NCI-H2171 (cell line): ENCODE data around the gene CATSPERB.
"Not testable (repeated sequence)": the region's sequence is repeated elsewhere in the genome, so short reads cannot be mapped to it uniquely, and the experiment has no call there.

ENCODE experiments used
- DNase-seq: peaks from one replicate; lab custom pipeline; 2025; lab: John Stamatoyannopoulos, UW

The CATSPERB gene

DNA sequence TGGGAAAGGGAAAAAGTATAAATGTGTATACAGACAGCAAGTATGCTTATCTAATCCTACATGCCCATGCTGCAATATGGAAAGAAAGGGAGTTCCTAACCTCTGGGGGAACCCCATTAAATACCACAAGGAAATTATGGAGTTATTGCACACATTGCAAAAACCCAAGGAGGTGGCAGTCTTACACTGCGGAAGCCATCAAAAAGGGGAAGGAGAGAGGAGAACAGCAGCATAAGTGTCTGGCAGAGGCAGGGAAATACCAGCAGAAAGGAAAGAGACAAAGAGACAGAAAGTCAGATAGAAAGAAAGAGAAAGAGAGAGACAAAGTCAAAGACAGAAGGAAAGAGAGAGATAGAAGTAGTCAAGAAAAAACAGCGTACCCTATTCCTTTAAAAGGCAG is 64.8 kb downstream of the CATSPERB start:
- DNase-seq, result not testable (repeated sequence)

DNA sequence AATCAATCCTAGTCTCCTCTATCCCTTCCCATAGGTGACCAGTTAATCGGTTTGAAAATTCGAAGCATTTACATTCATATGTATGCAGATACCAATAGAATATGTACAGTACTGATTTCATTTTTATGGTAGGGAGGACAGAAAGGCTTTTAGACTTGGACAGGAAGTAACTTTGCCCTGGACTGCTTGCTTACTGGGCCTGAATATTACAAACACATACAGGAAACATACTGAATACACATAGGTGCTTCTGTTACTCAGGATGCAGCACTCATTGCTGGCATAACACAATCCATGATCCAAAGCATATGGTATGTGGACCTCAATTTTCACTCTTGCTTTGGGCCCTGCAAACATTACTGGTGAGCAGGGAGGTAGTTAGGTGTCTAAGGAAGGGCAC is 71.1 kb downstream of the CATSPERB start:
- DNase-seq, result no peak

DNA sequence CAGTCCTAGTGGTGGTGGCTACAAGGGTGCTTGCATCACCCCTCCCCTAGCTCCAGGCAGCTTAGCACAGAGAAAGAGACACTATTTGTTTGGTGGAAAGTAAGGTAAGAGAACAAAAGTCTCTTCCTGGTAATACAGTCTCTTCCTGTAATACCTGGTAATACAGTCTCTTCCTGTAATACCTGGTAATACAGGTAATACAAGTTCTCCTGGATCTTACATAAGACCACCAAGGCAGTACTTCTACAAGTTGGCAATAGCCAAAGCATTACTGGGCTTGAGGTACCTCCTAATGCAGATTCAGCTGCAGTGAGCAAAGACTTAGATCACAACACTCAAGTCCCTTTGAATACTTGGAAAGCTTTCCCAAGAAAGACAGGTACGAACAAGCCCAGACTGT is 77.0 kb downstream of the CATSPERB start:
- DNase-seq, result no peak

DNA sequence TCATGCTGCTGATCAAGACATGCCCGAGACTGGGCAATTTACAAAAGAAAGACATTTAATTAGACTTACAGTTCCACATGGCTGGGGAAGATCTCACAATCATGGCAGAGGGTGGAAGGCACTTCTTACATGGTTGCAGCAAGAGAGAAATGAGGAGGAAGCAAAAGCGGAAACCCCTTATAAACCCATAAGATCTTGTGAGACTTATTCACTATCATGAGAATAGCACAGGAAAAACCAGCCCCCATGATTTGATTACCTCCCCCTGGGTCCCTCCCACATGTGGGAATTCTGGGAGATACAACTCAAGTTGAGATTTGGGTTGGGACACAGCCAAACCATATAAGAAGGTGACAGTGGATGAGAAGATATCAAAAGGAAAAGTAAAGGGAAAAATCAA is 78.4 kb downstream of the CATSPERB start:
- no peak for DNase-seq

DNA sequence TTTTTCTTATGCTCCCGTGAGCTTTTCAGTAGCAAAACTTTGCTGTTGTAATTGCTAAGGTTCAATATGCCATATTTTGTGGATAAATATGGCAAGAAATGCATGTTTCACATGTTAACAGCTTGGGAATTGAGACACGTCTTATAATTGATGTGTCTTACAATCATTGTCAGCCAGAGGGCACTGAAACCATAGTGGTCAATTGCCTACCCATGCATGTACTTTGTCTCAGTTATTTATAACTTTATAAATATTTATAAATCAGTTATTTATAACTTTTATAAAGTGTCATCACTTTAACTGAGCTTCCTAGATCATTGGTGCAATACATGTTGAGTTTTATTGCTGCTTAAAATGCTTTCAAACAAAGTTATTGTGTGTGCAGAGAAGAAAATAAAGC is 82.0 kb downstream of the CATSPERB start:
- DNase-seq, result no peak

DNA sequence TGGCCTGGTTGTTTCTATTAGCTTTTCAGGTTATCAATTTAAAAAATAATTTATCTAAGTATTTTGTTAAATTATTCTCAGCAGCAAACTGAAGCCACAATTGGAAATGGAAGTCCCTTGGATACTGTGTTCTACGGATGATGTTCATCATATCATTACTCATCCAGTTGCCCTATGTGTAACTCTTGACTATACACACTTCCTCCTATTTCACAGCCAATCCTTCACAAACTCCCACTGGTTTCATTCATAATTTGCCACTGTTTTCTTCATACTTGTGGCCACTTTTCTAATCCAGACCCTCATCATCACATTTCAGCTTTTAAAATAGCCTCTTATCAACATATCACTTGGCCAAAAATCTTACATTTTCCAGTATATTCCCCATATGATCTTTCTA is 84.0 kb downstream of the CATSPERB start:
- no peak for DNase-seq

DNA sequence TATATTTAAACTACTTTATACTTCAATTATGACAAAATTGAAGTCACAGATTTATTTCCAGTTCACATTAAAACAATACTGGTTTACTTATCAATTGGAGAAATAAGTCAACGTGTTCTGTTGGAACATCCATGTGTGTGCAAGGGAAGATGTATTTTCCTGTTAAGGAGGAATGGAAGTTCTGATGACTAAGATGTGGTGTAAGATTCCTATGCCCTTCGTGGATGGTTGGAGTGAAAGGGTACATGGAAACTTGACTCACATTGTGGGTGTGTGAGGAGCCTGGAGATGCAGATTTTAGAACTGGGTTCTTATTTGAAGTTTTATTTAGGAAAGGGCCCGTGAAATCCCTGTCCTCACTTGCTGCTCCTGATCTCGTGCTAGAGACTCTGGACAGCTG is 95.3 kb downstream of the CATSPERB start:
- no peak for DNase-seq

DNA sequence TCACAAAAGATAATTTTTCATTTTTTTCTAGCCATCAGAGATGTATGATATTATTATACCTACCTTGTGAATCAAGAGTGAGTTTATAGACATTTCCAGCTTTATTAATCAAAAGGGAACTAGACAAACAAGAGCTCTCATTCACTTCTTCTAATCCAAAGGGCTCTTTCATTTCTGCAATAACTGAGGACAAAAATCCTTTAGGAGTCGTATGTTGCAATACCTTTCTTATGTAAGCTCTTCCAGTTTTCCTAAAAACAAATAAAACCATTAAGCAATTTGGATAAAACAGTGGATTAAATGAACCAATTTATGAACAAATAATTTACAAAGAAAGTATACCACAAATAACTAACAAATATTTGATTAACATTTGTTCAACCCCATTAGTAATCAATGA is 107.1 kb downstream of the CATSPERB start:
- no peak for DNase-seq

DNA sequence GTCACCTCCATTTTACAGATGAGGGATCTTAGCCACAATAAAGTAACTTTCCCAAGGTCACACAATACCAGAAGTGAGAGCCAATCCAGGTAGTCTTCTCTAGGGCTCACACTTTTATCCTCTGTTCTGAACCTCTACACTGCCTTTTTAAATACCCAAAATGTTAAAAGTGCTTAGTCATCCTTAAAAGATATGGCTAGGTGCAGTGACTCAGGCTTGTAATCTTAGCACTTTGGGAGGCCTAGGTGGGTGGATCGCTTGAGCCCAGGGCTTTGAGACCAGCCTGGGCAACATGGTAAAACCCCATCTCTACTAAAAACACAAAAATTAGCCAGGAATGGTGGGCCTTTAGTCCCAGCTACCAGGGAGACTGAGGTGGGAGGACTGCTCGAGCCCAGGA is 117.7 kb downstream of the CATSPERB start:
- no peak for DNase-seq

DNA sequence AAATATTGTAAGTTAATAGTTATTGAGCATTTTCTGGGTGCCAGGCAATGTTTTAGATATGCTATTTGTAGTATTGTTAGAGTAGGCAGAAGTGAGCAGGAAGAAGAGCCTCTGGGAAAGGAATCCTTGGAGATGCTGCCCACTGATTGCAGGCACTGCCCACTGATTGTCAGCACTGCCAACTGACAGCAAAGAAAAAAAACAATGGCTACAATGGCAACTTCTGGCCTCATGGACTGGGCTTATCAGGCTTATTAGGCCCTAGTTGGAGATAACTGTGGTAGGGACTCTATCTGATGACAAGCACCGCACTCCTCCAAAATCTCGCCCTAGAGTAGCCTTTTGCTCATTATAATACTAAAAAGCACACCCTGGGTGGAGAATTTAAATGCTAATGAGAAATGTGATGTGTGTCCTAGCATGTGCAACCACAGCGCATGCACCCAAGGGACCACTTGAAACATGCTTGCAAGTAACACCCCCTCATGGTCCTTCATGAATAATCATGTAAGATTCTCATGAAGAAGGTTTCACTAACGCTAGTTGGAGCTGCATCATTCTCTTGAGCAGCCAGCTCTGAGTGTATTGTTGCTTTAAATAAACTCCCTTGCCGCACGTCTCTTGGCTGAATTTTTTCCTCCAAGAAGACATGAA is 118.3 kb downstream of the CATSPERB start:
- no peak for DNase-seq

DNA sequence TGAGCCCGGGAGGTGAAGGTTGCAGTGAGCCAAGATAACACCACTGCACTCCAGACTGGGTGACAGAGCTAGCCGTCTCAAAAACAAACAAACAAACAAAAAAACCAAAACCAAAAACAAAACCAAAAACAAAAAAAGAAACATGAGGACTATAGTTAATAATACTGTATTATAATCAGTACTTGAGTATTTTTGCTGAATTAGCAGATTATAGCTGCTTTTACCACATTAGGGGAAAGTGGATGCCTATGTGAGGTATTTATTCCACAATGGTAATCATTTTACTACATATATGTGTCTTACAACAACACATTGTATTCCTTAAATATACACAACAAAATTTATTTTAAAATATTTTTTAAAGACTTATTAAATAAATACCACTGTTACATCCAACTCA is 120.4 kb downstream of the CATSPERB start:
- no peak for DNase-seq

DNA sequence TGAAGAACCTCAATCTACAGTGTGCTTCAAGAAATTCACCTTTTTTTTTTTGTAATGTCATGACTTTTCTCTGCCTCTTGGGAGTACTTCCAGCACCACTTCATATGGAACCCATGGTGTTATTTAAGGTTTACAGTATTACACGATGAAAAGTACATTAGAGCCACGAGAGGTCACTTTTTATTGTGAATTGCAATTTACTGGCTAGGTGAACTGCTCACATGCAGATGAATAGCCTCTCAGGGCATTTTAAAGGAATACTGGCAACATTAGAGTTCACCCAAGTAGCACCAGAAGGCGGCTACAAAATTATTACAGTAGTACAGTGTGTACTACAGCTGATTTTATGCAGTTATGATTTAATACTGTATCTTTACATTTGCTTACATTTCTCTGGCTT is 122.7 kb downstream of the CATSPERB start:
- no peak for DNase-seq

DNA sequence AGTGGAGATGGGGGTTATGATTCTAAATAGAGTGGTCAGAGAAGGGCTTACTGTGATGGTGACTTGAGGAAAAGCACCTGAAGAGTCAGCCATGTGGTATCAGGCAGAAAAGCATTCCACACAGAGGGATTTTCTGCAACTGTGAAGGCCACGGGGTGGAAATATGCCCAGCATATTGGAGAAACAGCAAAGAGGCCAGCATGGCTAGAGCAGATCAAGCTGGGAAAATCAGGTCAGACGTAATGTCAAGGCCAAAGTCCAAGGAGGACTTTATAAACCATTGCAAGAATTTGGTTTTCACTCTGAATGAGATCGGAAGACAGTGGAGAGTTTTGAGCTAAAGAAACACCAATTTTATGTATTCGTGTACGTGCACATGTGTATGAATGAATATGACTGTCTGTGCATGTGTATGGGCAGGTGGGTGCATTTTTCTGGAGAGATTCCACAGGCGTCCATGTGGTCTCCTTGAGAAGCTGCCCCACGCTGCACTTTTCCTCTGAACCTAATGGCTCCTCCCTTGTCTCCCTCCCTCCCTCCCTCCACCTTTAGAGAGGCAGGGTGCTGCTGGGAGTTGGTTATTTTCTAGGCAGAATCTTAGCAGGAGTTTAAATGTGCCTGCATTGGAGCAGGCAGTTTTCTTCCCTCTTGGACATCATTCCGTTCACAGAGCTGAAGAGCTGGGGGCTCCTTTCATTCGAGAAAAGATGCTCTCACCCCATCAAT is 124.4 kb downstream of the CATSPERB start:
- DNase-seq, result no peak

DNA sequence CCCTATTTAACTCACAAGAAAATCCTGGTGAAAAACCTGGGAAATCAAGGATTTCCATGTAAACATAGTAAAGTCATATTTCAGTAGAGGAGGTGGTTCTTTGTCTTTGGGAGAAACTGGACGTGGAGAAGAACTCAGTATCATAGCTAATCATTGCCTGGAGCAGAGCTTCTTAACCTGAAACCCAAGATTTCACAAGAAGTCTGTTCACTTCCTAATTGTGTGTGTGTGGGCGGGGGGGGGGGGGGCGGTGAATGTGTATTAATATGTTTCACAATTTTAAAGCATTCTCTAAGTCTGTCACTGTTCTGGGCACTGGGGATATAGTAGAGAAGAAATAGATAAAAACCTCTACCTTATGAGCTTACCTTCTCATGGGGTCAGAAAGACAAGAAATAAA is 125.0 kb downstream of the CATSPERB start:
- DNase-seq, result no peak

DNA sequence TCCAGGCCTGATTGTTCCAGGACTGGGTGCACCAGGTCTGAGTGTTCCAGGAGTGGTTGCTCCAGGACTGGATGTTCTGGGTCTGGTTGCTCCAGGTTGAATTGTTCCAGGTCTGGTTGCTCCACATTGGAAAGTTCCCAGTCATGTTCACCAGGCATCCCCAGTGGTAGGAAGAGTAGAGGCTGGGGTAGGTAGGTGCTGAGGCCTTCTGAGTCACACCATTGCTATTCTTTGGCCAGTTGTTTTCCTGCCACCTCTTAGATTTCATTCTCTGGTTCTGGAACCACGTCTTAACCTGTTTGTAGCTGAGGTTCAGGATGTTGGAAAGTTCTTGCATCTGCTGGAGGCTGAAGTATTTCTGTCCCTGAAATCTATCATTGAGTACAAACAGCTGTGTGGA is 127.3 kb downstream of the CATSPERB start:
- not testable (repeated sequence) for DNase-seq

DNA sequence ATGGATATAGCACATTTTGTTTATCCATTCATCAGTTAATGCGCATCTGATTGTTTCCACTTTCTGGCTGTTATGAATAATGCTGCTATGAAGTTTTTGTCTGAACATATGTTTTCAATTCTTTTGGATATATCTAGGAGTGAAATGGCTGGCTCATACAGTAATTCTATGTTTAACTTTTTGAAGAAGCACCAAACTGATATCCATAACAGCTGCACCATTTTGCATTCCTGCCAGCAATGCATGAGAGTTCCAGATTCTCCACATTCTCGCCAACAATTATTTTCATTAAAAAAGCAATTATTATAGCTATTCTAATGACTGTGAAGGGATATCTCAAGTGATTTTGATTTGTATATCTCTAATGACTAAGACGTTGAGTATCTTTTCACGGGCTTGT is 131.9 kb downstream of the CATSPERB start:
- DNase-seq, result no peak

DNA sequence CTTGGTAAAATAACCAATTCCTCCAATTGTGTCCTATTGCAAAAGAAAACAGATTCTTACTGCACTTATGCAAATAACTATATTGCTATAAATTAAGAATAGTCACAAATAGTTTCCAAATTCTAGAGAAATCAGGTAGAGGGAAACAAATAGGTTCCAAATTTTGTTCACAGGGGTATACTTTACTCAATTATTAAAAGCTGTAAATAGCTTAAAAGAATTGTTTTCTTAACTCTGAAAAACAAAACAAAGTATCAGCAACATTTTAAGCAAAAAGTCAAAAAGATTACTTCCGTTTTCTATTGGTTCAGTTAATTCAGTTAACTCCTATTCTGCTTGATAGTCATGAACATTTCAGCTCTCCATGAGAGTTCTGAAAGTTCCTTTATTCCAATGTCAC is 136.2 kb downstream of the CATSPERB start:
- DNase-seq, result no peak

DNA sequence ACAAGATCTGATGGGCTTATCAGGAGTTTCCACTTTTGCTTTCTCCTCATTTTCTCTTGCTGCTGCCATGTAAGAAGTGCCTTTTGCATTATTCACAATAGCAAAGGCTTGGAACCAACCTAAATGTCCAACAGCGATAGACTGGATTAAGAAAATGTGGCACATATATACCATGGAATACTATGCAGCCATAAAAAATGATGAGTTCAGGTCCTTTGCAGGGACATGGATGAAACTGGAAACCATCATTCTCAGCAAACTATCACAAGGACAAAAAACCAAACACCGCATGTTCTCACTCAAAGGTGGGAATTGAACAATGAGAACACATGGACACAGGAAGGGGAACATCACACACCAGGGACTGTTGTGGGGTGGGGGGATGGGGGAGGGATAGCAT is 137.9 kb downstream of the CATSPERB start:
- not testable (repeated sequence) for DNase-seq

DNA sequence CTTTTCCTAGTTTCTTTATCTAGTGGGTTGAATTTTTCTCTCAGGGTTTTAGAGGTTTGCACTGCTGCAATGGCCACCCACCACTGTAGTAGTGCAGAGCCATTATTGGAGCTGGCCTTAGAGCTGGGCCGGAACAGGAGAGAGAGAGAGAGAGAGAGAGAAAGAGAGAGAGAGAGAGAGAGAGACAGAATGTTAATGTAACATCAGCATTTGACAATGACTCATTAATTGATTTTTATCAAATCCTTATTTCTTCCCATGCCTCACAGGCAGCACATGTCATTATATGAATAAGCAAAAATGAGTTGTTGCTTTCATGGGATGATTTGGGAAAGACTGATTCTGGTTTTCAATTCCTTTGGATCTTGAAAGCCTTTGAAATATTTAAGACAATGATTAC is 145.5 kb downstream of the CATSPERB start:
- DNase-seq, result no peak

DNA sequence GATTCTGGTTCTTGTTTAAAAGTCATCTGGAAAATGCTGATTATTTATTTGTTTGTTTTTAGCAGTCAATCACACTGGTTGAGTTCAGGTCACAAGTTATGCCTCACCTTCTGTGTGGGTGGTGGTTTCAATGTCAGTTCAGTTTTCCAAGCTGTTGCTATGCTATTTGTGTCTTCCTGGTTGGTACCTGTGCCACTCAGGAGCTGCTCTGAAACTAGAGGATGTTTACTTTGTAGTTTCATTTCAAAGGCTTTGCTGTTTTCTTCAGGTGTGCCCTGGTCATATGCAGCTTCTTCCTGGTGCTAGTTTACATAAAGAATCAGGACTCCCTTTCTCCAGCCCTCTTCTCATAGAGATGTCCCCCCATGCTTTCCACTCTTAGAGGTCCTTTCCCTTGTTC is 146.0 kb downstream of the CATSPERB start:
- no peak for DNase-seq

DNA sequence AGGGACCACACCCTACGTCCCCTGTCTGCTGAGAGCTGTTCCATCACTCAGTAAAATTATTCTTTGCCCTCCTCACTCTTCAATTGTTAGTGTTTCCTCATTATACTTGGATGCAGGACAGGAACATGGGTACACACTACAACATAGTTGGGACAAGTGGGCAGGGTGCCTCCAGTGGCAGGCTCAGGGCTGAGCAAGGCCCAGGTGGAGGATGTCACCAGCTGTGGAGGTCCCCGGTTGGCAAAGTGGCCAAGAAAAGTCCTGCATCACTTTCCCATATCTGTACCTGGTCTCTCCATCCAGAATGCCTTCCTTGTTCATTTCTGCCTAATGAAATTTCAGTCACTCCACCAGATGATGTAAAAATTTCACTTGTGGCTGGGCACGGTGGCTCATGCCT is 149.1 kb downstream of the CATSPERB start:
- DNase-seq, result no peak

DNA sequence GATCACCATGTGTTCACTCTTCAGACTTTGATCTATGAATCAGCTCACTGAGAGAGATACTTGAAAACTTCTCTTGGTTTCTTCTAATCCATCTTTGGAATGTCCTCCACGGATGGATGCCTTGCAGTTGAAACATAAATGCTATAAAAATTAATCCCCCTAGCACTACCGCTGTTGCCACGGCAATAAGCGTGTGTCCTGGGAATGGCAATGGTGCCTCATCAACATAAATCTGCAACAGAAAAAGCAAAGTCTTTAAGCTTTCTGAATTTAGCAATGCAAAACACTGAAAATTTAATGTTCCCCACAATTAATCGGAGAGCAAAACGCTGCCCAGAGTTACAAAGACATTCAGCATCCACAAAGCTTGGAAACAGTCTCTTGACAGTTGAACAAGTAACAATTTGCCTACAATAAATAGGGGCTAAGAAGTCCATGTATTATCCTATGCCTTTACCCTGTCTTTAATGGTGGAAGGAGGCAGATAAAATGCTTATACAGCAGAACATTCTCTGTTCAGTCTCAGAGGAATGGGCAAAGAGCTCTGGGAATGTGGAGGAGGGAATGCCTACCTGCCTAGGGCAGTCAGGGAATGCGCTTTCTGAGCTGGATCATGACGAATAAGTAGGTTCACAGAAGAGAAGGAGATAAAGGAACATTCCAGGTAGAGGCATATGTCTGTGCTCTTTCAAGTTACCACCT is 150.9 kb downstream of the CATSPERB start:
- DNase-seq, result no peak

DNA sequence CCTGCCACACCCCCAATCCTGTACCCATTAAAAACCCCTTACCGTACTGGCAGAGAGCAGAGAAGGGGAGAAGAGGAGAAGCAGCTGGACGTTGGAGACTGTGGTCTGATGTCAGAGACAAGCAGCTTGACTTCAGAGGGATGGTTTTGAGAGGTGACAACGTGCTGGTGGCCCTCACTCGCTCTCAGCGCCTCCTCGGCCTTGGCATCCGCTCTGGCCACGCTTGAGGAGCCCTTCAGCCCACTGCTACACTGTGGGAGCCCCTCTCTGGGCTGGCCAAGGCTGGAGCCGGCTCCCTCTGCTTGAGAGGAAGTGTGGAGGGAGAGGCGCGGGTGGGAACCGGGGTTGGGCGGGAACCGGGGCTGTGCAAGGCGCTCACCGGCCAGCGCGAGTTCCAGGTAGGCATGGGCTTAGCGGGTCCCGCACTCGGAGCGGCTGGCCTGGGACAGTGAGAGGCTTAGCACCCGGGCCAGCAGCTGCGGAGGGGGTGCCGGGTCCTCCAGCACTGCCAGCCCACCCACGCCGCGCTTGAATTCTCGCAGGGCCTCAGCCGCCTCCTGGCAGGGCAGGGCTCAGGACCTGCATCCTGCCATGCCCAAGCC is 154.2 kb downstream of the CATSPERB start:
- no peak for DNase-seq
